Fibroblast of upper back skin (primary cell): Measurements from ENCODE around the gene CHKA.

Experiments
- DNase-seq: peaks from one replicate; pipeline ENCODE4 v3.0.0-alpha.2; 2013

Gene CHKA

GRCh38 chr11:68043349-68044144 lies 77.6 kb downstream of the CHKA start:
- peak; percentile 59 for DNase-seq

DNA sequence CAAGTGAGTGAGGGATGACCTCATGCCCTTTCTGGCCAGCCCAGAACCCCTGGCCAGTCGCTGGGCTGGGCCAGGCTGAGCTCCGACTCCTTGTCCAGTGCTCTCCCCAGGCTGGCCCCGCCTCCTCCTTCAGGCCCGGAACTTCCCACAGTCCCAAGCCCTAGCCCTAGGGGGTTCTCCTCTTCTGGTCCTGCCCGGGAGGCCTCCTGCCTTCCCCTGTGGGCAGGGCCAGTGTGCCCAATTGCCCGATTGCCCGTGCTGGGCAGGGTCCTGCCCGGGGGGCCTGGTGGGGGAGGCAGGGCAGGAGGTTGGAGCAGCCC lies 78.2 kb downstream of the CHKA start:
- no peak for DNase-seq

GRCh38 chr11:68042219-68043028 lies 78.8 kb downstream of the CHKA start:
- DNase-seq: no peak

GRCh38 chr11:68041617-68042218 lies 79.5 kb downstream of the CHKA start:
- no peak for DNase-seq

GRCh38 chr11:68040957-68041591 lies 80.1 kb downstream of the CHKA start:
- no peak for DNase-seq

- DNase-seq: peak; percentile 63
Observed at GRCh38 chr11:68040101-68040956, 80.9 kb downstream of the CHKA start.

- no peak for DNase-seq
Observed at GRCh38 chr11:68039526-68040086, 81.6 kb downstream of the CHKA start.

GRCh38 chr11:68038718-68039525 lies 82.3 kb downstream of the CHKA start, which contains the start of gene TCIRG1:
TCIRG1 (plus strand) TSS chr11:68039025; CDS start chr11:68041272, 2,247 bp downstream.
- peak; percentile 77 for DNase-seq

GRCh38 chr11:68038226-68038717 lies 82.9 kb downstream of the CHKA start:
- DNase-seq: no peak

DNA sequence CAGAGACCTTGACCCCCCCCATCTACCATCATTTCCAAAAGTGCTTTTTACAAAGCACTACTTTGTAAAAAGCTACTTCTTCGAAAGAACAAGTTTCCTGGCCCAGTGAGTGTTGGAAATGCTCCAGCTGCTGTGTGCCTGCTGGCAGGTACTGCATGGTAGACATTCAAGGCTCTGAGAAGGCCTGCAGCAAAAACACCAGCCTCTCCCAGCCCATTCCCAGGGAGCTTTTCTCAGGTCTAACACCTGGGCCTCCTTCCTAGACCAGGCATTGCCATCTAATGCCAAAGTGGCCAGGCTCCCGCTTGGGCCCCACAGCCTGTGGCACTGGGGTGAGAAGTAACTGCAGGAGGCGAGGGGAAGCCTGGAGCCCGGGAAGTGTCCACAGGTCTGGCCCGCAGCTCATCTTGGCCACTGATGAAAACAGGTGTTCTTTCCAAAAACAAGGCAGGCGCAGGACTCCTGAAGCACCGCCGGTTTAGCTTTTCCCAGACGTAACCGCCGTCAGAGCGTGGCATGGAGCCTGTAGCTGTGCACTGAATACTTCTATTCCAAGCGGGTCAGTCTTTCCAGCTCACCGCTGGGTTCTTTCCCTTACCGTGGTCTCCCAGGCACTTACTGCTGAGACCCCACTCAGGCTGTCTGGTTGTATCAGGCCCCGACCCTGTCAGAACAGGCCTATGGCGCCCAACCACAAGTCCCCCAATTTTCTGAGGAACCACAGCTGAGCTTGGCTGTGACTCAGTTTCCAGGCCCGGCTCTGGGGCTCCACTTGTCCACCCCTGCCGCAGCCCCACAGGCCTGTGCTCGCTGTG lies 83.6 kb downstream of the CHKA start:
- no peak for DNase-seq

DNA sequence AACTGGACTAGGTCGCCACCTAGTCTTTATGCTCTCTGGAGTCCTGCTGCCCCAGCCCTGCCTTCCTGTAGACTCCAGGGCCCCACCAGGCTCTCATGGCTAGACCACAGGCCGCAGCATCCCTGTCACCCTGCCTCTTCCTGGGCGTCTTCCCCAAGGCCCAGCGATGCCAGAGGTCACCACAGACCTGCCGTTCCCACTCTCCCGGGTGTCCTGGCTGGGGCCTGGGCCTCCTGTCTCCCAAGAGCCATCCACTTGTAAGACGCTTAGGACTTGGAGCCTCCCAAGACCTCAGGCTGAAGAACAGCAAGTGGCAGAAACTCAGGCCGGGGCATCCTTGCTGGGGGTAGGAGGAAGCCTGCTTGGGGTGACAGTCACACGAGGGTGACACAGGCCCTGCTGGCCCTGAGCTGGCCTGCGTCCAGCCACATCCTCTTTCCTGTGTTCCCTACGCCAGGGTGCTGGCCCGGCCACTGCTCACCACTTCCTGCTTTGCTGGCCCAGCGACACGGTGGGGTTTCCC lies 84.4 kb downstream of the CHKA start:
- DNase-seq: no peak

DNA sequence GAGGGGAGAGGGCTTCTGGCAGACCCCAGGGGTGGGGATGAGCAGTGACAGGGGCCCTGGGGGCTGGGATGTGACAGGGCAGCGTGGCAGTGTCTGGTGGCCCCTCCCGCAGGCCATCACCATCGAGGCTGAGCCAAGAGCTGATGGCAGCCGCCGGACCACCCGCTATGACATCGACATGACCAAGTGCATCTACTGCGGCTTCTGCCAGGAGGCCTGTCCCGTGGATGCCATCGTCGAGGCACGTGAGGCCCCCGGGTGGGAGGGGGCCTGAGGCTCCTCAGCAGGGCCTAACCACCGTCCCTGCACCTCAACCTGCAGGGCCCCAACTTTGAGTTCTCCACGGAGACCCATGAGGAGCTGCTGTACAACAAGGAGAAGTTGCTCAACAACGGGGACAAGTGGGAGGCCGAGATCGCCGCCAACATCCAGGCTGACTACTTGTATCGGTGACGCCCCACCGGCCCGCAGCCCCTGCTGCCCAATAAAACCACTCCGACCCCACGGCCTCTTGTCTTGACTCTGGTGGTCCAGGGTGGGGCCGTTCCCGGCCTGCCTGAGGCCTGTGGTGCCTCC lies 85.0 kb downstream of the CHKA start:
- DNase-seq: no peak

DNA sequence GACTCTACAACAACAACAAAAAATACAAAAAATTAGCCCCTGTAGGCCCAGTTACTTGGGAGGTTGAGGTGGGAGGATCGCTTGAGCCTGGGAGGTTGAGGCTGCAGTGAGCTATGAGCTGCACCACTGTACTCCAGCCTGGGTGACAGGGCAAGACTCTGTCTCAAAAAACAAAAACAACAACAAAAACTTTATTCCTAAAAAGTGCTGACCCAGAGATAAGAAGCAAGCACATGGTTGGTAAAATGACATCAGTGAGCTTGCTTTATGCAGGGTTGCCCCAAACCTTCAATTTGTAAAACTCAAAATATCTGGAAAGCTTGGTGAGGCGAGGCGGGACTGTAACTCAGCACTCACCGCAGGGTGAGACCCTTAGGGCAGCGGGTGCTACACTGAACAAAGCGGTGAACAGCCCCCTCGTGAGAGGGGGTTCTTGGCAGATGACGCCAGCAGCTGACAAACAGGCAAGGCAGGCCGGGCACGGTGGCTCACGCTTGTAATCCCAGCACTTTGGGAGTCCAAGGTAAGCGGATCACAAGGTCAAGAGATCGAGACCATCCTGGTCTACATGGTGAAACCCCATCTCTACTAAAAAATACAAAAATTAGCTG lies 85.8 kb downstream of the CHKA start:
- no peak for DNase-seq

DNA sequence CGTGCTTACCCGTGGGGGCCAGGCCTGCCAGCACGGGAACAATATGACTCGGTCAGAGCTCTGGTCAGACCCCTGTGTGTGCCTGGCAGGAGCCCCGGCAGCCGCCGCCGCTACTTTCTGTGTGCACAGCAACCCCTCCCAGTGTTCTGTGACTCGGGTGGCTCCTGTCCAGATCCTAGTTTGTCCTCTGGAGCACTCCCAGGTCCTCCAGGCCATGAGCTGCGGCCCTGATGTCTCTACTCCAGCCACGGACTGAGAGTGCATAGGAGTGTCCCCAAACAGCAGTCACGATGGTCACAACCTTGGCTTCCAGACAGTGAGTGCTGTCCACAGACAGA lies 87.5 kb downstream of the CHKA start:
- DNase-seq: no peak

DNA sequence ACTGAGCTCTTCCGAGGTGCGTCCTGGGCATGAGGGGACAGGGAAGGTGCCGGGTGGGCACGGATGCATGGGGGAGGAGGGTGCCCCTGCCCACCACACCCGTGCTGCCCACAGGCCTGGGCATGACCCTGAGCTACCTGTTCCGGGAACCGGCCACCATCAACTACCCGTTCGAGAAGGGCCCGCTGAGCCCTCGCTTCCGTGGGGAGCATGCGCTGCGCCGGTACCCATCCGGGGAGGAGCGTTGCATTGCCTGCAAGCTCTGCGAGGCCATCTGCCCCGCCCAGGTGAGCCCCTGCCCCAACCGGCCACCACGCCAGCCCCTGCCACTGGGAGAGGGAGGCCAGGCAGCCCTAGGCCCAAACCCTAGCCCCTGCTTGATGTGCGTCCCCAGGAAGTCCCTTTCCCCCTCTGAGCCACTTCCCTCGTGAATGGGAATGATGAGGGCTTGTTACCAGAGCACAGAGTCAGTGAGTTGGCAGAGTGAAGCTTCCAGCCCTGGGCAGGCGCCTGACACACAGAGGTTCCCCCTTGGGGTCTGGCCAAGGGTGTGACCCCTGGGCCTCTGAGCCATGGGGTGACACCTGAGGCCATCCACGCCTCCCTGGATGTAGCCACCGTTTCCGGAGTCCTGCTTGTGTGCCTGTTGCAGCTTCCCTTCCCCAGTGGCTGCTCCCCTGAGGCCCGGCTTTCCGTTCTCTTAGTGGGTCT lies 88.0 kb downstream of the CHKA start:
- DNase-seq: no peak

GRCh38 chr11:68032003-68032402 lies 89.2 kb downstream of the CHKA start:
- no peak for DNase-seq

GRCh38 chr11:68031144-68031464 lies 90.1 kb downstream of the CHKA start:
- DNase-seq: no peak

DNA sequence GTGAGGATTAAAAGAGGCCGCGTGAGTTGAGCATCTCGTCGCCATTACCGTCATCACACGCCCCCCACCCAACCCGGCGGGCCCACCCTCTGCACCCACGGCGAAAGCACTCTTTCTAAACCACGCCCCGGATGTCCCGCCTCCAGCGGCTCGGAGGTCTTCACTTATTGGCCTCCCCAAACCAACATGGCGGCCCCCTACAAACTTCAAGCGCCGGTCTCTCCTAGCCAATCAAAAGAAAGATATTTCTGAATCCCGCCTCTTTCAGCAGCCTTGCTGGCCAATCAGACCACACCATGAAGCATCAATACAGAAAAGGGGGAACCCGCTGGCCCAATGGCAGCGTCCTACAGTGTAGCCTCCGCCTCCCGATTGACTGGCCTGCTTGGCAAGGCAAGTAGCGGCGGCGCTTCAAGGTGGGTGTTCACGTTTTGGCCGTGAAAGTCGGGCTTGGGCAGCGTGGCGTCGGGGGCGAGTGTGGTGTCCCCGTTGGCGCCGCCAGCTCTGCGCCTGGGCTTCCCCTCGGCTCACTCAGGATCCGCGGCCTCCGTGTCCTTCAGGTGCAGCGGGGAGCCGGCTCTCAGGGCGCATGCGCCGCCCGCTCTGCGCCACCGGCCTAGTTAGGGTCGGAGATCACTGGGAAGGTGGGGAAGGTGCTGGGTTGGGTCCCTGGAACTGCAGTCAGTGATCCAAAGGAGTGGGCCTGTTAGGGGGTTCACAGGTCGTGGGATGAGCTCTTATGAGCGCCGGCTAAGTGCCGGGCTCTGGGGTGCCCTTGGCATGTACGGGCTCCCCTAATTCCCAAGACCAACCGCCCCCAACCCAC lies 90.7 kb downstream of the CHKA start, which contains the start of gene NDUFS8:
Gene NDUFS8, plus strand, starts transcription at position 364 of the 826 bp plus-strand sequence. CDS start 1,471 bp downstream, outside the sequence.
- peak; percentile 99 for DNase-seq
